T-cell (primary cell): ENCODE measurements around the gene GGA1. TPM values are rescaled to one million over a fixed set of nuclear protein-coding genes. Genes with fewer than 3 reads are reported as not detected.

Experiments used
- ATAC-seq, 4 experiments: fragments of 200-7000 bp in 3 of 4; fragments of 150-1000 bp in 1 of 4; cut with Tn5 transposase; replicated peaks in 1 of 4; 1 replicate in 3 of 4; 2 replicates in 1 of 4; pipeline ENCODE4 v1.10.0; 2021; ENCODE audit warnings: moderate library complexity in 3 of 4, mild to moderate bottlenecking in 2 of 4, moderate number of reproducible peaks in 1 of 4
- CTCF ChIA-PET, 2 donors: fragments of 300-600 bp; sonication (Branson Sonifier 250); formaldehyde crosslinking; loops; one replicate each; lab custom pipeline; 2022; ENCODE audit warnings: antibody characterized with exemption in 2 of 2; lab: Charles Lee
- POLR2A ChIA-PET, 2 donors: fragments of 300-600 bp; sonication (Branson Sonifier 250); formaldehyde crosslinking; loops; one replicate each; lab custom pipeline; 2022; ENCODE audit warnings: antibody characterized with exemption in 2 of 2; lab: Charles Lee
- DNase-seq, 35 experiments: peaks; one replicate each; pipeline versions ENCODE4 v3.0.0 to v3.0.0-alpha.2; 2013 to 2023
- H3K27ac ChIP-seq: one replicate; pipeline ENCODE4 v1.5.1; 2013; ENCODE audit warnings: low read length
- H3K27me3 ChIP-seq, 2 experiments: replicated peaks in 1 of 2; 1 replicate in 1 of 2; 2 replicates in 1 of 2; pipeline versions ENCODE4 v1.6.1 to v1.7.0; 2013; ENCODE audit warnings: low read length in 1 of 2, mixed read lengths in 1 of 2; ENCODE audit not compliant: control insufficient read depth in 2 of 2, insufficient read depth in 2 of 2; ENCODE audit errors: extremely low read depth in 1 of 2
- H3K36me3 ChIP-seq, 2 donors: 1 replicate in 1 of 2; 2 replicates in 1 of 2; pipeline versions ENCODE4 v1.6.1 to v1.7.0; 2013; ENCODE audit warnings: low read length in 1 of 2; ENCODE audit not compliant: control insufficient read depth in 2 of 2, insufficient read depth in 1 of 2; ENCODE audit errors: extremely low read depth in 1 of 2
- H3K4me1 ChIP-seq, 2 experiments: 1 replicate in 1 of 2; 2 replicates in 1 of 2; pipeline versions ENCODE4 v1.6.1 to v1.7.0; 2013; ENCODE audit warnings: low read length in 2 of 2, mixed read lengths in 1 of 2; ENCODE audit not compliant: insufficient read depth in 2 of 2, control insufficient read depth in 1 of 2; ENCODE audit errors: extremely low read depth in 1 of 2
- H3K4me3 ChIP-seq, 2 donors: 1 replicate in 1 of 2; 2 replicates in 1 of 2; pipeline versions ENCODE4 v1.5.1 to v1.7.0; 2013; ENCODE audit warnings: mild to moderate bottlenecking in 2 of 2, low read length in 1 of 2, moderate library complexity in 1 of 2; ENCODE audit not compliant: control insufficient read depth in 1 of 2; ENCODE audit errors: extremely low read depth in 1 of 2
- H3K9me3 ChIP-seq: 2 replicates; pipeline ENCODE4 v1.7.0; 2013
- H3K27ac Mint-ChIP-seq, 2 donors: one replicate each; pipeline ENCODE4 v1.8.0; 2020 to 2021; ENCODE audit warnings: mild to moderate bottlenecking in 2 of 2, mixed read lengths in 2 of 2
- H3K27me3 Mint-ChIP-seq, 2 donors: one replicate each; pipeline ENCODE4 v1.8.0; 2021 to 2022; ENCODE audit warnings: mixed read lengths in 2 of 2
- H3K36me3 Mint-ChIP-seq: one replicate; pipeline ENCODE4 v1.8.0; 2021; ENCODE audit warnings: mixed read lengths
- H3K4me1 Mint-ChIP-seq, 3 donors: one replicate each; pipeline ENCODE4 v1.8.0; 2020 to 2022; ENCODE audit warnings: mixed read lengths in 3 of 3, mild to moderate bottlenecking in 1 of 3
- H3K4me3 Mint-ChIP-seq, 3 donors: one replicate each; pipeline ENCODE4 v1.8.0; 2020 to 2022; ENCODE audit warnings: mild to moderate bottlenecking in 3 of 3, mixed read lengths in 3 of 3, moderate library complexity in 3 of 3
- H3K9me3 Mint-ChIP-seq, 3 donors: one replicate each; pipeline ENCODE4 v1.8.0; 2020 to 2022; ENCODE audit warnings: mixed read lengths in 3 of 3
- whole genome bisulfite sequencing: methylation state at CpG from one replicate; pipeline ENCODE4 v1.1.5; 2013; ENCODE audit warnings: missing lambda C conversion rate; ENCODE audit not compliant: insufficient coverage; 5-methylcytosine and 5-hydroxymethylcytosine counted together
- total RNA-seq, 35 experiments: library from RNA in 6 of 35; stranded (reverse) in 6 of 35; fragments of 120-200 nt in 1 of 35; gene quantifications; one replicate each; pipeline versions ENCODE4 v1.2.1 to v1.2.4 and lab custom pipeline; 2013 to 2026

Gene GGA1
- total RNA-seq, 5 donors from 2014 or later (not counting 1 experiment from before 2014, with no cell fraction given), result 83.8 to 105 (median 97.7) TPM

DNA sequence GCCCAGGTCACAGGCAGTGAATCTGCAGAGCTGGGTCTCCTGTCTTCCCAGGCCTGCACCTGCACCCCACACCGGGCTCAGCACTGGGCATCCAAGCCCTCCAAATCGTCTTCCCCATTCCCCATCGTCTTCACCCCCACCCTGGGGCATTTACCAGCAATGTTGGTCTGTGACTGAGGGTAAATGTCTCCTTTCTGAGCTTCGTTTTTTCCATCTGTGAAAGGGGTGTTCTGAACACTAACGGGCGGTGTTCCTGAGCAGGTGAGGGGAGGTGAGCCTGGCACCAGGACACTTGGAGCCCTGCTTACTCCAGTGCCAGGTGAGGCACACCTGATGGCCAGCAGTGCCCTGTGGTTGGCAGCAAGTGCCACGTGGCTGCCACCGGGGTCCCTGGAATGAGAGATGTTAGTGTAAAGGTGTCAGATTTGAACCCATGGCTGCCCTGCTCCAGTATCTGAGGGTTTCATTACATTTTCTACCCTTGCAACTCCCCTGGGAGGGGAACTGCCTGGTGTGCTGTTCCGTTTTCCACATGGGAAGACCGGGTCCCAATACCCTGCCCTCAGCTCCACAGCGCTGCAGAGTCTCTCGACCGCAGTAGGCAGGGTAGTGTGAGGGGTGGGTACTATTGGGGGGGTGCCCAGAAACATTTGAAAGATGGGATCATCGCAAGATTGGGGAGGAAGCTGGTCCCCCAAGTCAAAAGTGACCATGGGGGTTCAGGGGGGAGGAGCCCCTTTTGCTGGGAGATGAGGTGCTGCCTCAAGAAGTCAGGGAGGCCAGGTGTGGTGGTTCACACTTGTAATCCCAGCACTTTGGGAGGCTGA is 46.4 kb upstream of the GGA1 start:
- Mint-ChIP-seq H3K36me3 (no peaks in the 10 kb centered on the region), H3K4me1 (peaks cover 27 to 34% (median 29%) of the 10 kb centered on the region in 3 donors), H3K9me3 (no peaks in the 10 kb centered on the region), H3K27ac (peak overlapping the region in 1 of 2 donors; percentile 49), H3K4me3 (peak overlapping the region; percentile 56 to 77 (median 69)), H3K27me3 (peaks cover 17 to 49% of the 10 kb centered on the region in 2 donors)
- CTCF ChIA-PET, result interaction anchor here (0.6 to 1.3 kb wide), 7 partner anchors 12 to 135 kb away, joined by 3 to 5 read pairs (median 3); no protein-coding TSS in a partner anchor
- DNase-seq (no peak), ATAC-seq (no peak)
- POLR2A ChIA-PET, result interaction anchor here in 1 of 2 donors (0.5 kb wide), 1 partner anchor 29 kb away, joined by 7 read pairs; no protein-coding TSS in a partner anchor
- Histone ChIP-seq H3K27ac (no peak overlapping the region), H3K4me3 (peak overlapping the region in 1 of 2 donors; percentile 35), H3K4me1 (peaks cover 17 to 44% of the 10 kb centered on the region in 2 experiments), H3K9me3 (no peaks in the 10 kb centered on the region), H3K27me3 (peaks cover 2 to 74% of the 10 kb centered on the region in 2 experiments), H3K36me3 (no peaks in the 10 kb centered on the region)
- 88% methylated on average over 7 of the region's 14 CpGs for WGBS

DNA sequence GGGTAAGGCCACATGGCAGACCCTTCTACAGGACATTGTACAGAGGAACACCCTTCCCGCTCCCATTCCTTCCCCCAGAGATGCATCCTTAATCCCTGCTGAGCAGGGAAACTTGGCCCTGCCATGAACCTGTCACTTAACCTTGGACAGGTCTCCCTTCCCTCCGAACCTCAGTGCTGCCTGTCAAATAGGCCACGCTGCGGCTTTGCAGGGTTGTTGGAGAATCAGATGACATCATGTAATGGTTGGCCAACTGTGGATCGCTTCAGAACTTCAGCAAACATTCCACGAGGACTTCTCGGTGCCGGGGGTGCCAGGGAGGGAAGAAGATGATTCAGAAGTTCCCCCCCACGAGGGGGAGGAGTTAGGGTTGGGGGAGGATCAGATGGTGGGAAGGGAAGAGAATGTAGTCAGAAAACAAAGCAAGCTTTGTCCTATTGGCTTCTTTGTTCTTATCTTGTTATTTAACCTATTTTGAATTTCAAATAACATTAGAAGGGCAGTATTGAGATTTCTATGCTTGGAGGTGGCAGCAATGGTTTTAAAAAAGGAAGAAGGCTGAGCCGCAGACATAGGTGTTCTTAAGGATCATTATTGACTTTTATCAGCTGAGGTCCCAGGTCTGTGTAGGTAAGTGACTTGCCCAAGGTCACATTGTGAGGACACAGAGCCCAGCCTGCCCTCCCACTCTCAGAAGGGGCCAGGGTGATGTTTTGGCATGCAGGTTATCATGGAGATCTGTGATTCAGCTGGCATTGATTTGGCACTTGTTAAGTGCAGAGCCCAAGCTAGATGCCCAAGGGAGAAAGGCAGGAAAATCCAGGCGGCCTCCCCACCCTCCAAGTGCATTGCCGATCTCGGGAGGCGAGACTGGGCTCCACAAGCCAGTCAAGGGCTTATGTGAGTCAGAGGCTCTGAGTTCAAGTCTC is 45.2 kb upstream of the GGA1 start:
- ChIA-PET POLR2A (no interaction called here), CTCF (interaction anchor here in 1 of 2 donors (0.9 to 1.5 kb wide), 2 partner anchors 29 to 44 kb away, joined by 4 to 7 read pairs; no protein-coding TSS in a partner anchor)
- ATAC-seq, result no peak
- H3K36me3 Mint-ChIP-seq, result no peaks in the 10 kb centered on the region
- no peaks in the 10 kb centered on the region for H3K36me3 ChIP-seq
- no peak overlapping the region for H3K4me3 Mint-ChIP-seq
- H3K9me3 ChIP-seq, result no peaks in the 10 kb centered on the region
- H3K27me3 ChIP-seq, result peaks cover 2 to 79% of the 10 kb centered on the region in 2 experiments
- H3K27ac Mint-ChIP-seq, result no peak overlapping the region
- H3K4me1 Mint-ChIP-seq, result peaks cover 31 to 39% (median 34%) of the 10 kb centered on the region in 3 donors
- no peaks in the 10 kb centered on the region for H3K9me3 Mint-ChIP-seq
- DNase-seq, result no peak
- H3K27me3 Mint-ChIP-seq, result peaks cover 17 to 50% of the 10 kb centered on the region in 2 donors
- no peak overlapping the region for H3K4me3 ChIP-seq
- WGBS, result 95% methylated on average over 8 of the region's 14 CpGs
- no peak overlapping the region for H3K27ac ChIP-seq
- peaks cover 17 to 50% of the 10 kb centered on the region in 2 experiments for H3K4me1 ChIP-seq

GRCh38 chr22:37564111-37564711 is 44.4 kb upstream of the GGA1 start:
- CTCF ChIA-PET, result interaction anchor here in 1 of 2 donors (0.9 to 4.2 kb wide), 3 partner anchors 23 to 43 kb away, joined by 4 to 59 read pairs (median 7); no protein-coding TSS in a partner anchor
- Mint-ChIP-seq H3K9me3 (no peaks in the 10 kb centered on the region), H3K27me3 (peaks cover 17 to 43% of the 10 kb centered on the region in 2 donors), H3K36me3 (no peaks in the 10 kb centered on the region), H3K27ac (no peak overlapping the region), H3K4me3 (no peak overlapping the region), H3K4me1 (peaks cover 31 to 39% (median 34%) of the 10 kb centered on the region in 3 donors)
- no peak overlapping the region for H3K4me3 ChIP-seq
- 94% methylated on average over 3 of the region's 7 CpGs for WGBS
- no peaks in the 10 kb centered on the region for H3K9me3 ChIP-seq
- peaks cover 17 to 50% of the 10 kb centered on the region in 2 experiments for H3K4me1 ChIP-seq
- POLR2A ChIA-PET, result no interaction called here
- H3K27me3 ChIP-seq, result peaks cover 2 to 82% of the 10 kb centered on the region in 2 experiments
- H3K27ac ChIP-seq, result no peak overlapping the region
- no peaks in the 10 kb centered on the region for H3K36me3 ChIP-seq
- DNase-seq (no peak), ATAC-seq (no peak)

DNA sequence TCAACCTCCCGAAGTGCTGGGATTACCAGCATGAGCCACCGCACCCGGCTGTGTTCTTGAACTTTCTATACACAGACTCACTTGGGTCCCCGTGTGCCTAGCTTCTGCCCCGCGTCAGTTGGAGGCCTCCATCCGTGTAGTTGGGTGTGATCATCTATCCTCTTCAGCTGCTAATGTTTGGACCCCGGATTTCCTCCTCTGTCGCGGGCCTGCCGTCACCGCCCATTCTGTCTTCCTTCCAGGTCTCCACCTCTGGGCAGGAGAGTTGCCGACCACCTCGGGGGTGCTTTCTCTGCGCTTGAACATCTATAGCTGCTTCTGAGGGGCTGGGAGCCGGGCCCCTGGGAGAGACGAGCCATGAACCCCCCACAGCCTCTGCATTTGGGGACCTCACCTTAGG is 42.8 kb upstream of the GGA1 start:
- no peaks in the 10 kb centered on the region for H3K36me3 Mint-ChIP-seq
- peaks cover 12 to 35% of the 10 kb centered on the region in 2 donors for H3K27me3 Mint-ChIP-seq
- Histone ChIP-seq H3K36me3 (no peaks in the 10 kb centered on the region), H3K27me3 (peaks cover 2 to 74% of the 10 kb centered on the region in 2 experiments), H3K4me1 (peaks cover 17 to 42% of the 10 kb centered on the region in 2 experiments), H3K27ac (no peak overlapping the region), H3K4me3 (no peak overlapping the region), H3K9me3 (no peaks in the 10 kb centered on the region)
- POLR2A ChIA-PET, result interaction anchor here in 1 of 2 donors (0.5 kb wide), 1 partner anchor 100 kb away, joined by 3 read pairs; no protein-coding TSS in a partner anchor
- CTCF ChIA-PET, result interaction anchor here (0.6 to 4.2 kb wide), 10 partner anchors 25 to 444 kb away, joined by 3 to 59 read pairs (median 8); partner anchors contain the start of gene PDXP (in 1 of the 2)
- no peak overlapping the region for H3K27ac Mint-ChIP-seq
- no peak for ATAC-seq
- DNase-seq, result no peak
- peaks cover 28 to 35% (median 34%) of the 10 kb centered on the region in 3 donors for H3K4me1 Mint-ChIP-seq
- H3K4me3 Mint-ChIP-seq, result peak overlapping the region in 1 of 3 donors; percentile 70
- WGBS, result 43% methylated on average over 9 of the region's 17 CpGs
- no peaks in the 10 kb centered on the region for H3K9me3 Mint-ChIP-seq

- Mint-ChIP-seq H3K4me3 (peak overlapping the region; percentile 28 to 70 (median 51)), H3K36me3 (no peaks in the 10 kb centered on the region), H3K27ac (no peak overlapping the region), H3K27me3 (peaks cover 12 to 33% of the 10 kb centered on the region in 2 donors), H3K9me3 (no peaks in the 10 kb centered on the region), H3K4me1 (peaks cover 25 to 32% (median 32%) of the 10 kb centered on the region in 3 donors)
- H3K36me3 ChIP-seq, result no peaks in the 10 kb centered on the region
- H3K27me3 ChIP-seq, result peaks cover 1 to 71% of the 10 kb centered on the region in 2 experiments
- WGBS, result 10% methylated on average over 24 of the region's 28 CpGs
- peak overlapping the region in 1 of 2 donors; percentile 15 for H3K4me3 ChIP-seq
- DNase-seq (peak in 33 of 35 experiments; percentile 25 to 67 (median 47)), ATAC-seq (peak; percentile 37 to 57 (median 44))
- H3K9me3 ChIP-seq, result no peaks in the 10 kb centered on the region
- no peak overlapping the region for H3K27ac ChIP-seq
- CTCF ChIA-PET, result interaction anchor here (0.5 to 4.2 kb wide), 17 partner anchors 9 to 444 kb away, joined by 3 to 59 read pairs (median 4); partner anchors contain the start of gene PDXP (in 1 of the 2)
- peaks cover 13 to 37% of the 10 kb centered on the region in 2 experiments for H3K4me1 ChIP-seq
- POLR2A ChIA-PET, result interaction anchor here in 1 of 2 donors (0.5 kb wide), 1 partner anchor 101 kb away, joined by 3 read pairs; no protein-coding TSS in a partner anchor
These were observed 42.3 kb upstream of the GGA1 start for GRCh38 chr22:37566329-37566837.
